Cortex of kidney (tissue), 1 donor: Measurements from ENCODE around the gene TTLL8.

ENCODE experiments used
- DNase-seq: peaks from one replicate; lab custom pipeline; 2025; lab: John Stamatoyannopoulos, UW

Gene TTLL8

DNA sequence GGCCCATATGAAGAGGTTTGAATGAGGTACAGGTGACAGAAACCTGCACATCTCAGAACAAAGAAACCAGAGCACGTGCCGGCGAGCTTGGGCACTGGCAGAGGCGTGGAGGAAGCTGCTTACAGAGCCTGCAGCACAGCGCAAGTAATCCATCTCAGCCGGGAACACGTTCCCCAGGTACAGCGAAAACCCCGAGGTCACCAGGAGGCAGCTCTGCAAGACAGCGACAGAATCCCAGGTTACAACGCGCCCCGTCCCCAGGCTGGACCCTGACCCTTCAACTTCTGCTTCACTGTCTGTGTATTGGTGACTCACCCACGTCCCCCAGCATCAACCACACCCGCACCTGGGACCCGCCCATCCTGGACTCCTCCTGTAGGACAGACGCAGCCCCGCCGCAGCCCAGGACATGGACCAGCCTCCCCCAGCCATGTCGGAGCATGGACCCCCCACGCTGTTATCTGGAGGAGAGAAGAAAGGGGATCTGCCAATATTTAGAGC, 24.9 kb upstream of the TTLL8 start:
- no peak for DNase-seq

DNA sequence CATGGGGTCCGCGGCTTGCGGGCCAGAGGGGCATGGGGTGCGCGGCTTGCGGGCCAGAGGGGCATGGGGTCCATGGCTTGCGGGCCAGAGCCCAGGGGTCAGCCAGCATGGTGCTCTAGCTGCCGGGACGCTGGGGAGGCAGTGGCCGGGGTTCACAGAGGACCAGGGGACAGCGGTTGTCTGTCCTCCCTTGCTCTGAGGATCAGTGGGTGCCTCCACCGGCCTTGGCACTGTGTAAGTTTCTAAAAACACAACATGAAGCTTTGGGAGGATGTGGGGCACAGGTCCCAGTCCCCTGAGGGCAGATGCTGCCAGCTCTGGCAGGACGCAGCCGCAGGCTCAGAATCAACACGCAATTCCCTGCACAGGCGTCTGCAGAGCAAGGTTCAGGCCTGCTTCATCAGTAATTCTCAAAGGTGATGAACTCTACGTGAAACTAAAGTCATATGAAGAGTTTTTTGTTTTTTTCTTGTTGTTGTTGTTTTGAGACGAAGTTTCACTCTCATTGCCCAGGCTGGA, 24.2 kb upstream of the TTLL8 start:
- DNase-seq = no peak

DNA sequence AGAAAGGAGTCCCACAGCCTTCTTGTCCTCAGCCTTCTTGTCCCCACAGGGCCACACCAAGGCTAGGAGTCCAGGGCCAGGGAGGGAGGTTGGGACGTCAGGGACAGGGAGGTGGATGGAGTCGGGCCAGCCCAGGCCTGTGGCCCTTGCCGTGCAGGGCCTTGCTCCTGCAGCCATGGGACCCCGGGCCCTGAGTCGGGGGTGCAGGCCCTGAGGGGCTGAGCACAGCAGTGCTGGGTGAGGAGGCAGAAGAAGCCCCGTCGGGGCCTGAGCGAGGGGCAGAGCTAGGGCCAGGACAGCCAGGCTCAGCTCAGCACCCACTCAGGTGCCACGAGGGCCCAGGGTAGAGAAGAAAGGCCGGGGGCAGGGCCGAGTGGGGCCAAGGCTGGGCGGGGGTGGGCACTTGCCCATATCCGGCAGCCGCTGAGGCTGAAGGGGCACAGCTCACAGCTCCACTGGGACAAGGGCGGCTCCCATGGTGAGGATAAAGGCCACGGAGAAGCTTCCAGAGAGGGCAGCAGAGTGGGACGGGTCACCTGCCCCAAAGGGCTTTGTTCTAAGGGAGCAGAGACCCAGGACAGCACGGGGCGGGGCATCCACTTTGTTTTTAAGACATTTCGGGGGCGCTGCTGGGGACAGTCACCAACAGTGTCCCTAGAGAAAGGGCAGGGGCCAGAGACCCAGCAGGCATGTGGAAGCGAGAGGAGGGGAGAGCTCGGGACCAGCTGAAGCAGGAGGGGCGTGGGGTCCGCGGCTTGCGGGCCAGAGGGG, 23.5 kb upstream of the TTLL8 start:
- DNase-seq = no peak

DNA sequence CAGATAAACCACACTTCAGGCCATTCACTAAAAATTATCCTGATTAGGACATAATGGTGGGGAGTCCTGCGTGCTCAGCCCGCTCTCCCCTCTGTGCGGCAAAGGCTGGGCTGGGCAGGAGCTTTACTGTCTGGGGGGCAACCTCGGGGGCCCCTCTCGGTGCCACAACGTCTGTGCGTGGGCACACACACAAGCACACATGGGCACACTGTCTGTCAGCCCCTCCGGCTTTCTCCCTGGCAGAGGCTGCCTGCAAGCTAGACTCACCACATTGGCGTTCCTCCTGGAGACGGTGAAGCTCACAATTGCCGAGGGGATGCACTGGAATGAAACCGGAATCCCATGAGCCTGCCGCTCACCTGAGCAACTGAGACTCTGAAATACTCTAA, 22.0 kb upstream of the TTLL8 start:
- DNase-seq = no peak

DNA sequence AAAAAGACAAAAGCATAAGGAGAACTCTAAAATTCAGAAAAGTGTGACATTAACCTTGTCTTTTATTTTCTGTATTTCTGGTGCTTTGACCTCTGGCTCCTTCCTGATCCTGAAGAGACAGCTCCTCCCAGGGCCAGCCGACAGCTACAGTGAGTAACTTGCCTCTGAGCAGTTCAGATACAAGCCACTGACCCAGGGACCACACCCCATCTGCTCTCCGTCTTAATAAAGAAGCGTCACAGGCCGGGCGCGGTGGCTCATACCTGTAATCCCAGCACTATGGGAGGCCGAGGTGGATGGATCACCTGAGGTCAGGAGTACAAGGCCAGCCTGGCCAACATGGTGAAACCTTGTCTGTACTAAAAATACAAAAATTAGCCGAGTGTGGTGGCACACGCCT, 20.7 kb upstream of the TTLL8 start:
- no peak for DNase-seq

DNA sequence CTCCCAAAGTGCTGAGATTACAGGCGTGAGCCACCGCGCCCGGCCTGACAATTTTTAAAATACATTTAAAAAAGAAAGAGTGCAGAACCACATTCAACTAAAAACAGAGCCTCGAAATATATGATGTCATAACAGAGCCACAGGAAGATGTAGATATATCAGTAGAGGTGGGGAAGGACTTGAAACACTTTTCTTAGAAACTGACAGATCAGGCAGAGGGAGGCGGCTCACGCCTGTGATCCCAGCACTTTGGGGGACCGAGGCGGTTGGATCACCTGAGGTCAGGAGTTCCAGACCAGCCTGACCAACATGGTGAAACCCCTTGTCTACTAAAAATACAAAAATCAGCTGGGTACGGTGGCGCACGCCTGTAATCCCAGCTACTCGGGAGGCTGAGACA, 20.1 kb upstream of the TTLL8 start:
- DNase-seq = no peak

DNA sequence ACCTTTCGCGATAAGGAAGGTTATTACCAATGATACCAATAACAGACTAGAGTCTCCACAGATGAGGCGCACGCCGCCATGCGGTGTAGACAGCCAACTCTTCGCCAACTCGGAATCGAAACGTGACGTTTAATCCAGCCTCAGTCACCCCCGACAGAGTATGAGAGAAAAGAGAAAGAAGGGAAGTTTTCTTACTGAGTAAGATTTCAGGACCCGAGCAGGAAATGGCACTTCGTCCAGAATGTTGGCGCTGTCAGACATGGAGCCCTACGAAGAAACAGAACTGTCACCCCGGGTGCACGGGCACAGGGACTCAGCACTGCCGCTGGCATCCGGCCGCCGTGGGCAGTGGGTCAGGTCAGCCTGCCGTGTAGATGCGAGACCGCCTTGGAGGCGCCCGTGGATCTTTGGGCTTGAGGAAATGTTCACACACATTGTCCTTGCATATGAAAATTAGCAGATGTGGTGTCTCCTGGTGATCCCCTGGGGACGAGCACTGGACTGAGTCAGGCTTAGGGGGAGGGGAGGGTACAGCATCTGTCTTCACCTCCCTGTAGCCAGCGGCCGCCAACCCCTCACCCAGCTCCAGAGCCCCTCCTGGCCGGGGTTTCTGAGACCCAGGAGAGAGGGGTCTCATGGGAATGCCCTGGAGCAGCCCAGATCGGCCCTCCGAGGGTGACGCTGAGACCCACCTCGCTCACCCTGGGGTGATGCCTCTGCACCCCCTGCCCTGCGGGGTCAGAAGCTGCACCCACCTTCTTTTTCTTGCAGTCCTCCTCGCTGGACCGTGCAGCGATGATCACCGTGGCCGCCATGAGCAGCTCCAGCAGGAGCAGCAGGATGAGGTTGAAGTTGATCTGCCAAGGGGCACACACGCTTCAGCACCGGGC, 18.8 kb upstream of the TTLL8 start:
- DNase-seq = no peak

DNA sequence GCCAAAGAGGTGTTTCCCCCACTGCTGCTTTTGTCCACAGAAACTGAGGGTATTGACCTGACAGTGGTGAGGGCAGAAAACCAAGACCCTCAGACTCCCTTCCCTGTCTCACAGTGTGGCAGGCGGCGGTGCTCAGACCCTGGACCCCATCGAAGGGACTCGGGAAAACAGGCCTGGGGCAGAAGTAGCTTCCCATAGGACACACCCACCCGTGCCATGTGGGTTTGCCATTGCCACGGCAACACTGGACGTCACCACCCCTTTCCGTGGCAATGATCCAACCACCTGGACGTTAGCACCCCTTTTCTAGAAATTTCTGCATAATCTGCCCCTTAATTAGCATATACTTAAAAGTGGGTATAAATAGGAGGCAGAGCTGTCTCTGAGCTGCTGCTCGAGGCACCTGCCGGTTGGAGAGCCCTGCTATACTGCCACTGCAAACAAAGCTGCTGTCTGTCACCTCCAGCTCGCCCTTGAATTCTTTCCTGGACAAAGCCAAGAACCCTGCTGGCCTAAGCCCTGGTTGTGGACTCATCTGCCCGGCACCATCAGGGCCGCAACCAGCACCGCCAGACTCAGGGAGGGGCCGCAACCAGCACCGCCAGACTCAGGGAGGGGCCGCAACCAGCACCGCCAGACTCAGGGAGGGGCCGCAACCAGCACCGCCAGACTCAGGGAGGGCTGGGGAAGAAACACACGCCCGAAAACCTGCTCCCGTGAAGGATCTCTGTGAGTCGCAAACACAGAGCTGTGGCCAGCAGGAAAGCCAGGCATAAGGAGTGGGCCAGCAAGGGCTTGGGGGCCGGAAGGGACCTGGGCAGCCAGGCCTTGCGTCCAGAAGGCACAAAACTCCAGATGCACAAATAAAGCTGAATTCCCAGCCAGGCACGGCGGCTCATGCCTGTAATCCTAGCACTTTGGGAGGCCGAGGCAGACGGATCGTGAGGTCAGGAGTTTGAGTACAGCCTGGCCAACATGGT, 16.7 kb upstream of the TTLL8 start:
- DNase-seq = no peak

DNA sequence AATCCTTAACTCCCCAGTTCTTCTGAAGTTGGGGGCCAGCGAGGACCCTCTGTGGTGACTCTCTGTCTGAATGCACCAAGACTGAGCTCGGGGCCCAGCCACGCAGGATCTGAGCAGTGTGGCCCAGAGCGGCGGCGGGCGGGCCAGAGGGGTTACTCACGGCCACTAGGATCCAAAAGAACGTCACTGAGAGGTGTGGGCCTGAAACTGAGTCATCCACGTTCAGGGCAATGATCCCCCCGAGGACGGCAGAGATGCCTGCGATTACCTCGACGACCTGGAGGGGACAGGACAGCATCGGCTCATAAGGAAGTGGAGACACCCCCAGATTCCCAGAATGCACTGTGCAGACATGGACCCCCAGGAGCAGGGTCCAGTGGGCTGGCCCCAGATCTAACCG, 16.0 kb upstream of the TTLL8 start:
- no peak for DNase-seq

DNA sequence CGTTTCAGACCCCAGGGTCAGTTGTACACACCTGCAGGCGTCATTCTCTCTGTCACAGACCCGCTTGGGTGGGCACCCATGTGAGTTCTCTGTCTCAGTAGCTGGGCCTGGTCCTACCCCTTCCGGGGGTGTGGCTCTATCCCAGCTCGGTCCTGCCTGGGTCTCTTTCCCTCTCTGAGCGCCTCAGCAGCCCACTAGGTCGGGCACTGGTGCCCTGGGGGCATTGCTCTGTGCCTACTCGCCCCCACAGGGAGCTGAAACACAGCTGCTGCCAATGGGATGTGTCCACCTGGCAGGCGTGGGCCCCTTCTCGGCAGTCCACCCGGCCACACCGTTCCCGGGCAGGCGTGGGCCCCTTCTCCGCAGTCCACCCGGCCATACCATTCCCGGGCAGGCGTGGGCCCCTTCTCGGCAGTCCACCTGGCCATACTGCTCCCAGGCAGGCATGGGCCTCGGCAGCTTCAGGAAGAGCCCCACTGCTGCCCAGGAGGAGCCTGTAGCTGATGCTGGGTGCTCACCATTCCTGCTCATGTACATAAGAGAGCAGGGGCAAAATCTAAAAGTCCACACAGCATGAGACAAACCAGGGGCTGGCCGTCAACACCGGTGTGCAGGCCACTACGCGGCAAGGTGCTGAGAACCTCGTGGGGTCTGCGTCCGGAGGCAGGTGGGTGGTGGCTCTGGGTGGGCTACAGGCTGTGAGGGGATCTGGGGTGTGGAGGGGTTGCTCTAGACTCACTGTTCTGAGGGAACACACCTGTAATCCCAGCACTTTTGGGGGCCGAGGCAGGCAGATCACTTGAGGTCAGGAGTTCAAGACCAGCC, 14.8 kb upstream of the TTLL8 start:
- no peak for DNase-seq

DNA sequence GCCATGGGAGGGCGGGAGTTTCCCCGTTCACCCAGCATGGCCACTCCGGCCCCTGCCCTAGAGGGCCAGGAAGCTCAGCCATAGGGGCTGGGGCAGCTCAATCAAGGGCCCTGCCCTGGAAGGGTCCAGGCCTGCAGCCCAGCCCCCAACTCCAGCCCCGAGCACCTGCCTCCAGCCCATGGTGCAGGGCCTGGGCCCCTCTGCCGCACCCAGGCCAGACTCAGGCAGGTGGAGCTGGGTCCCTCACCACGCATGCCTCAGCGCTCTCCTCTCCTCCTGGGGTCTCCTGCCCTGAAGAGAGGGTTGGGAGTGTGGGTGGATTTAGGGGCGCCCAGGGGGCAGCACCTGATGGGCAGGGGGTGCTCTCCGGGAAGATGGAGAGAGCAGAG, 14.1 kb upstream of the TTLL8 start:
- DNase-seq = no peak

DNA sequence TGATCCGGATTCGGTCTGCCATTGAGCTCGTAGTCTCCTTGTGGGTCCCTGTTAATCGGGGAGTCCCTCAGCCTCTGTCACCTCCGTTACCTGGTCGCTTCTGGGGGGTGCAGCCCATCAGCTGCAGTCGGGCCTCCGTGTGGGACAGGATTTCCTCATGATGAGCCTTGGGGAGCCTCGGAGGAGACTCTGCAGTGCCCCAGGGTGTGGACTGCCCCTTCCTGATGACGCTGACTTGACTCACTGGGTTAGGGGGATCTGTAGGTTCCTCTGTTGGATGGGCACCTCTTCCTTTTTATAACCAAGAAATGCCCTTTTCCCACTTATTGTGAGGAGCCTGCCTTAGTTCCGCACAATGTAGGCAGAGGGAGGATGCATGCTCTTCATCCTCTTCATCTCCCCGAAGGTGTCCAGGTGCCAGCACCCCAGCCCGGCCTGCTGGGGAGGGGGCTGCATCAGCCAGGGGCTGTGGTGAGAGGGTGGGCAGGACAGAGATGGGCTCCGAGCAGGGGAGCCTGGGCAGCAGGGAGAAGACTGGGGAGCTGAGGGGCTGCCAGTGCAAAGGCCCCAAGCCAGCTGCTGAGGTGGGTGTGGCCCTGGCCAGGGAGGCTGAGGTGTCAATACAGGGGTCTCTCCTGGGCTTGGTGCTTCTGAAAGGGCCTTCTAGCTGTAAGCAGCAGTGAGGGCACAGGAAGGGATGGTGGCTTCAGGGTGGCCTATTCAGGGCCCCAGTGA, 13.5 kb upstream of the TTLL8 start:
- DNase-seq = no peak

DNA sequence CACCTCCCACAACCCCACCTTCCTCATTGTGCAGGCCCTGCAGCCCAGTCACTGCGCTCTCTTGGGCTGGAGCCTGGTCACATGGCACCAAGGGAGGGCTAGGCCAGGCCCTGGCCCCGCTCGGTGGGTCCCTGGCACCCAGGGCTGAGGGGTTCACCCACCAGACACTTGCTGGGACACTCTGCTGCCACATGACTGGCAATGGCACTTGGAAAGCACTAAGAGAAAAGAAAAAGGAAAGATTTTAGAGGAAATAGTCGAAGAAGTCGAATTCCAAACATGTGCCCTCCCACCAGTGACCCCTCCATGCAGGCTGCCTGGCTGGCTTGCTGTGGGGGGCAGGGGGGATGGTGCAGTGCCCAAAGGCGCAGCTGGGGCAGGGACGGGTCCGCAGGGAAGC, 12.3 kb upstream of the TTLL8 start:
- no peak for DNase-seq

DNA sequence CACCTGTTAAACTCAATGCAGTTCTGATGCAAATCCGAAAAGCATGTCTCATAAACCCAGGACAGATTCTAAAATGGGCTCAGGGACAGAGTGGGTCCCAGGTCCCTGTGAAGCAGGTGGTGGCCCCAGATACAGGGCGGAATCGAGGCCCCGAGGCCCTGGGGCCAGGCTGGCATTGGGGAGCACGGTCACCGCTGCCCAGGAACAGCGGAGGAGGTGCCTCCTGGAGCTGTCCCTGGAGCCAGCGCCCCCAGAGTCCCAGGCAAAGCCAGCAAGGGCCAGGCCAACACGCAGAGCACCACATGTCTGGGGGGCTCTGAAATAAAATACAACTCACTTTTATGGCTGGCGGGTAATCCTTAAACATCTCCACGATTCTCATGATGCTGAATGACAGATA, 10.0 kb upstream of the TTLL8 start:
- DNase-seq = no peak

DNA sequence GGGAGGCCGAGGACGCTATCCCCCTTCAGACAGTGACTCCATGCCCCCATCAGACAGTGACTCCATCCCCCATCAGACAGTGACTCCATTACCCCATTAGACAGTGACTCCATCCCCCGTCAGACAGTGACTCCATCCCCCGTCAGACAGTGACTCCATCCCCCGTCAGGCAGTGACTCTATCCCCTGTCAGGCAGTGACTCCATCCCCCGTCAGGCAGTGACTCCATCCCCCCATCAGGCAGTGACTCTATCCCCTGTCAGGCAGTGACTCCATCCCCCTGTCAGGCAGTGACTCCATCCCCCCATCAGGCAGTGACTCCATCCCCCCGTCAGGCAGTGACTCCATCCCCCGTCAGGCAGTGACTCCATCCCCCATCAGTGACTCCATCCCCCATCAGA, 9.1 kb upstream of the TTLL8 start:
- DNase-seq = no peak

DNA sequence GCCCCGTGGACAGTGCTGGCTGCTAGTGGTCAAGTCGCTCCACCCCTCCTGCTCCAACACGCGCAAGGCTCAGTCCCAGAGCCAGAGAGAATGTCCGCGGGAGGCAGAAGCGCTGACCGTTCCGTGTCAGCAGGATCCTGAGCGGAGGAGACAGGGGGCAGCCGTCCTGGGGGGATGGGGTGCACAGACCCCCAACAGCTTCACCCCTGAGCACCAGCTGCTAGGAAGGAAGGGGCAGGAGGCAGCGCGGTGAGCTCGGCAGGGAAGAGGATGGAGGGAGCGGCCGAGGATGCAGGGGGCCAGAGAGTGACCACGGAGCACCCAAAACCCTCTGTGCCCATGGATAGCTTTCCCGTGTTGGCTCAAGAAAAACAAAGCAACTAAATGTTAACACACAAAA, 6.4 kb upstream of the TTLL8 start:
- DNase-seq = no peak

DNA sequence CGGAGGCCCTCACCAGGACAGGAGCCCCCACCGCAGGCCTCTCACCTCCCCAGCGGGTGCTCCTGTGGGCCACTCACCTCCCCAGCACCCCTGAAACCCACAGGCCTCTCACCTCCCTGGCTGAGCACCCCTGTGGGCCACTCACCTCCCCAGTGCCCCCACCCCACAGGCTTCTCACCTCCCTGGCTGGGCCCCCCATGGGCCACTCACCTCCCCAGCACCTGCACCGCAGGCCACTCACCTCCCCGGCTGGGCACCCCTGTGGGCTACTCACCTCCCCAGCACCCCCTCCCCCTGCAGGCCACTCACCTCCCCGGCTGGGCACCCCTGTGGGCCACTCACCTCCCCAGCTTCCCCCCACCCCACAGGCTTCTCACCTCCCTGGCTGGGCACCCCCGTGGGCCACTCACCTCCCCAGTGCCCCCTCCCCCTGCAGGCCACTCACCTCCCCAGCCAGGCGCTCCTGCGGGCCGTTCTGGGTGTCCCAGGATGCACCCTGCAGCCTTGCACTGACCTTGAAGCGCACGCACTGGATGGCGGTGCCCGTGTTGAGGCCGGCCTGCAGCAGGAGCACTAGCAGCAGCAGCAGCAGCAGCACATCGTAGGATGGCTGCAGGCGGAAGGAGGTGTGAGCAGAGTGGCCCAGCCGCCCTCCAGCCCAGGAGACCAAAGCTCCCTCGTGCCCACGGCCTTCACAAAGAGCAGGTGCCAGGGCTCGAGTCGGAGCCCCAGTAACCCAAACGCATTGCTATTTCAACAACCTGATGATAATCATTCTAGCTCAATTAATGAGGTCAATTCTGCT, 5.7 kb upstream of the TTLL8 start:
- no peak for DNase-seq

DNA sequence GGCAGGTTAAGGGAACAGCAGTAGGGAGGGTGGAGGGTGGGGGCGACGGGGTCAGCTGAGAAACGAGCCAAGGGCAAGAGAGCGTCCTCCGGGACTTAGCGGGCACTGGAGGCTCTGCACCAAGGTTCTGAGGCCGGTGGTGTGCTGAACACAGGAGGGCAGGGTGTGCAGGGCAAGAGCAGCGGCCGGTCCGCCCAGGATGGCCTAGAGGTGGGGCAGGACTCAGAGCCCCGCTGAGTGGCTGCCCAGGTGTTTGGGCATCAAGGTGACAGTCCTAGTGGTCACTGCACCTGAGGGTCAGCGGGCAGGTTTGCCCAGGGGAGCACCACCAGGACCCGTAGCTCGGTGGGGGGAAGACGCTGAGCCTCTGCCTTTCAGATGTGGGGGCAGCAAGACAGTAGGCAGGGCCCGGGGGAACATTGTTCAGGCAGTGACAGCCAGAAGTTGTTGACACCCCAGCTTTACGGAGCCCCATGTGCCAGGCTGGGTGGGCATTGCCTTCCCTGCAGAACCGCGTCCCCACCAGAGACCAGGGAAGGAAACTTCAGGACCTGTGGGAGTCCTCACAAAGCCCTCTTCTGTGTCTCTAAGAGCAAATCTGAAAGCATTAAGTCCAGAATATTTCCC, 4.5 kb upstream of the TTLL8 start:
- no peak for DNase-seq

DNA sequence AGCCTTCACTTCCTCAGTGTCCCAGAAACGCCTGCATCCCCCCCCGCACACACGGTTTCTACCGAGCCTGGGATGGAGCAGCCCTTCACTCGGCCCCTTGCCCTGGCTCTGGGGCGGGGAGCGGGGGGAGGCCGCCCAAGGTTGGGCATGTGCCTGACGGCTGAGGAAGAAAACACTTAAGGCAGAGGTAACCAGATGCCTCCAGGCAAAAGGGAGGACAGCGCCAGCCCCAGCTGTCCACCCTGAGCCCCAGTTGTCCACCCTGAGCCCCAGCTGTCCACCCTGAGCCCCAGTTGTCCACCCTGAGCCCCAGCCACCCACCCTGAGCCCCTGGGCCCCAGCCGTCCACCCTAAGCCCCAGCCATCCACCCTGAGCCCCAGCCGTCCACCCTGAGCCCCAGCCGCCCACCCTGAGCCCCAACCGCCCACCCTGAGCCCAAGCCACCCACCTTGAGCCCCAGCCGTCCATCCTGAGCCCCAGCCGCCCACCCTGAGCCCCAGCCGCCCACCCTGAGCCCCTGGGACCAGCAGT, 3.8 kb upstream of the TTLL8 start:
- no peak for DNase-seq
